ENCODE results near the gene LRRTM1. TPM values are rescaled to one million over a fixed set of nuclear protein-coding genes. Genes with fewer than 3 reads are reported as not detected.

The LRRTM1 gene
- polyA plus RNA-seq, 4 donors = 2.9 to 29.1 (median 21.1) TPM

- DNase-seq (ENCODE audit: low read depth in 4 of 4, low spot score in 3 of 4) = no peak
These were observed 1.3 kb downstream of the LRRTM1 start for GRCh38 chr2:80303006-80303908.

DNA sequence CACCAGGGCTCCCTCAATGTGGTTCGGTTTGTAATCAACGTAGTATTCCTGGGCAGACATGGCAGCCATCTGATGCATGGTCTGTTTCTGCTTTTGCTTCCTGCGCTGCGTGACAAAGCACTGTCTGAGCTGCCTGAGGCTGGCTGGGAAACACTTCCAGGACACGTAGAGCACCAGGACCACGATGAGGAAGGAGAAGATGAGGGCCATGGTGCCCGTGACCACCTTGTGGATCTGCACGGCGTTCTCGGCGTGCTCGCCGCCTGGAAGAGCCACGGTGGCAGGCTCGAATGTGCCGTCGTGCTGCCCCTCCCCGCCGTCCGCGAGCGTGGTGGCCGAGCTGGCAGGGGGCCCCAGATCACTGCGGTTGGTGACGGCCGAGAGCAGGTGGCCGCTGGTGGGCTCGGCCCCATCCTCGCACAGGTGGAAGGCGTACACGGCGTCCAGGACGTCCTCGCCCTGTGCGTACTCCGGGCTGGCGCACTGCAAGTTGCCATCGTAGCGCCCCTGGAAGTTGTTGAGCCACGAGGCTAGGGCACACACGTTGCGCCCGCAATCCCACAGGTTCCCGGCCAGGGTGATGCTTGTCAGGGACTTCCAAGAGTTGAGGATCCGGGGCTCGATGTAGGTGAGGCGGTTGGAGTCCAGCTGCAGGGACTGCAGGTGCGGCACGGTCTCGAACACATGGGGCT, 2.1 kb downstream of the LRRTM1 start:
- no peak for DNase-seq (ENCODE audit: low read depth in 4 of 4, low spot score in 3 of 4)

GRCh38 chr2:80302001-80302313, 2.6 kb downstream of the LRRTM1 start:
- DNase-seq (ENCODE audit: low read depth in 4 of 4, low spot score in 3 of 4) = no peak

DNA sequence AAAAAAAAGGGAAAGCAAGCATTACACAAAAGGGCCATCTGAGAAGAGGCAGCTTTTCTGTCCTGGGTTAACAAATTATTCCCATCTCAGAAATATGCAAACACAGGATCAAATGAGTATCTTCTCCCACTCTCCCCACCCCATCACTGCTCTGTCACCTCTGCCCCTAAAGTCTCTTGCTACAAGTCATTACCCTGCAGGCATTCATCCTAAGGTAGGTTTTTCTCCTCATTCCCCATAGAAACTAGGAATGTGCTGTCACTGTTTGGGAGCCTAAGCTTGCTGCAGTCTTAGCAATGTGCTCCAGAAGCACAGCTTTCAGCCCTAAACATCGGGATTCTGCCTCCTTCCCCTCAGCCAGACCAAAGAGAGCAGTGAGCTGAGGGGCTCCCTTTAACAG, 3.6 kb downstream of the LRRTM1 start:
- no peak for DNase-seq (ENCODE audit: low read depth in 4 of 4, low spot score in 3 of 4)

GRCh38 chr2:80300346-80300745, 4.2 kb downstream of the LRRTM1 start:
- no peak for DNase-seq (ENCODE audit: low read depth in 4 of 4, low spot score in 3 of 4)

- no peak for DNase-seq (ENCODE audit: low read depth in 4 of 4, low spot score in 3 of 4)
These were observed 4.9 kb downstream of the LRRTM1 start for GRCh38 chr2:80299661-80300060.

- DNase-seq (ENCODE audit: low read depth in 4 of 4, low spot score in 3 of 4) = no peak
These were observed 5.6 kb downstream of the LRRTM1 start for GRCh38 chr2:80298954-80299353.

- DNase-seq (ENCODE audit: low read depth in 4 of 4, low spot score in 3 of 4) = no peak
These were observed 11.5 kb downstream of the LRRTM1 start for GRCh38 chr2:80293039-80293438.

GRCh38 chr2:80292474-80292873, 12.1 kb downstream of the LRRTM1 start:
- no peak for DNase-seq (ENCODE audit: low read depth in 4 of 4, low spot score in 3 of 4)

GRCh38 chr2:80291656-80292055, 12.9 kb downstream of the LRRTM1 start:
- DNase-seq (ENCODE audit: low read depth in 4 of 4, low spot score in 3 of 4) = no peak

DNA sequence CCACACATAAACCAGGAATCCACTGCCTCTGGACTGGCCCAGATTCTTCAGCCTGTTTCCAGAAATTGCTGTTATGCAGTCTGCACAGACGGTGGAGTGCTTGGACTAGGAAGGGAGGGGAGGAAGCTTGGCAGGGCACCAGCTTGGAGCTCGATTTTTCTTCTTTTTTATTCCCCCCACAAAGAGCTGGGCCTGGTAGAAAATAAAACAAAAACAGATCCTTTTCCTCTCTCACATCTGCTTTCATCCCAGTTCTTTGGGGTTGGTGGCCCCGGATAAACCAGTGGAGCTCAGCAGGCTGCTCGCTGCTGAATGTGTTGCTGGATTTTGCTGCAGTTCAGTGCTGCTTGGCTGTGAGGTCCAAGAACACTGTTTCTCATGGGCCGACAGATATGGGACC, 16.0 kb downstream of the LRRTM1 start:
- DNase-seq (ENCODE audit: low read depth in 4 of 4, low spot score in 3 of 4) = no peak

- no peak for DNase-seq (ENCODE audit: low read depth in 4 of 4, low spot score in 3 of 4)
These were observed 23.5 kb downstream of the LRRTM1 start for GRCh38 chr2:80281049-80281448.

GRCh38 chr2:80280598-80280997, 24.0 kb downstream of the LRRTM1 start:
- DNase-seq (ENCODE audit: low read depth in 4 of 4, low spot score in 3 of 4) = no peak

DNA sequence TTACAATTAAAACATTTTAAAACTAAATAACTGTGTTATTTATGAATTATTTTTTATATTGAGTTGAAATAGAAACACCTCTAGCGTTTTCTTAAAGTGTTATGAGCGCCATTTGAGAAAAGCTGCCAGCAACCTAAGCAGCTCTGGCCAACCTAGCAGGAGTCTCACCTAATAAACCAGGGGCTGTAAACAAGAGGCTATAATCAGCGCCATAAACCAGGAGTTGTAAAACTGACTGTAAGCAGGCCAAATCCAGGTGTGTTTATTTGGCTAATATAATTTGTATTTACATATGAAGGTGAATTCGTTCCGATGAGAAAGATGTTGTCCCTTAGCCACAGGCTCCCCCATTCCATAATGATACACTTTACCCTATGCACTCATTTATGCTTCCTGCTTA, 34.7 kb downstream of the LRRTM1 start:
- DNase-seq (ENCODE audit: low read depth in 4 of 4, low spot score in 3 of 4) = no peak

- DNase-seq (ENCODE audit: low read depth in 4 of 4, low spot score in 3 of 4) = no peak
These were observed 38.3 kb downstream of the LRRTM1 start for GRCh38 chr2:80266231-80266630.

DNA sequence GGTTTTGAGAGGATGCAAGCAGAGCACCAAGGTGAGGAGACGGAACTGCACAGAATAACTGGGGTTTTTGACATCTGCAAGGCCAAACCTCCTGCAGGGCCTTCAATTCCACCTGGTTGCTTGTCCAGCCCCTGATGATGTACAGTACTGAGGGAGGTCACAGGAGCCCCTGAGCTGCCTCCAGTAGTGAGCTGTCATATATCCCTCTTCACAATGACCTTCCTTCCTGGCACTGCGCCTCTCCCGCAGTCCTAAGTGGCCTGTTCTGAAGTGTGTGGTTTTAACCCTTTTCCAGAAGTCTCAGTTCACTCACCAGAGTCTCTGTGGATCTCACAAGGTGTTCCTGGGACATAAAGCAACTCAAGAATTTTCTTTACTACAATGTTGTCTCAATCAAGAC, 45.3 kb downstream of the LRRTM1 start:
- no peak for DNase-seq (ENCODE audit: low read depth in 4 of 4, low spot score in 3 of 4)

GRCh38 chr2:80258793-80259192, 45.8 kb downstream of the LRRTM1 start:
- no peak for DNase-seq (ENCODE audit: low read depth in 4 of 4, low spot score in 3 of 4)

DNA sequence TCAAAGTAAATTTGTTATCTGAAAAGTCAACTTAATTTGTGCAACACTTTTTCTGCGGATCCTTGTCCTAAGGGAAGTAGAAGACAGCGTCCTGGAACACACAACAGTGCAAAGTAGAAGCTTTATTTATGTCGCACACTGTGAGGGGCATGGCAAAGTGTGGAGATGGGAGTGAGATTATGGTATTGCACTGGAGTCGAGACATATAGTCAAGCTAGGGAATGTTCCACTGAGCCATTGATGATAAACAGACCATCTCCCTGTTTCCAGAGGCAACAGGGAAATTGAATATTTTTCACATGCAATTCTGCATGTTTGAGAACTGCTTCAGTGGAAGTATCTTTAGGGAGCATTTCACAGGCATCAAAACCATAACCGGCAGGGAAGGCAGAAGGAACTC, 46.2 kb downstream of the LRRTM1 start:
- no peak for DNase-seq (ENCODE audit: low read depth in 4 of 4, low spot score in 3 of 4)

DNA sequence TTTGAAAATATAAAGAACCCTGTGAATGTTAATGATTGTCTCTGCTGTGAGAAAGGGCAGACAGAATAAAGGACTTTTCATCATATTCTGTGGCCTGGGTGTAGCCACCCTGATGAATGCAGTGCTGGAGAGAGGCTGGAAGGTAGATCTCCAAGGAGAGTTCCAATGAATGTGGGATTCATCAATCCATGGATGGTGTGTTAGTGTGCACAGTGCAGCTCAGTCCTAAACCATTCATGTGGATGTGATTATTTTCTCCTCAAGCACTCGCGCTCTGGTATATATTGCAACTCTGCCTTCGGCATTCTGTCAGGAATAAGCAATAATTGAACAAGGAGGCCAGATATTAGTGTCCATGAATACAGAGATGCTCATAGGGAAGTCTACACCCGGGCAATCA, 47.1 kb downstream of the LRRTM1 start:
- no peak for DNase-seq (ENCODE audit: low read depth in 4 of 4, low spot score in 3 of 4)

DNA sequence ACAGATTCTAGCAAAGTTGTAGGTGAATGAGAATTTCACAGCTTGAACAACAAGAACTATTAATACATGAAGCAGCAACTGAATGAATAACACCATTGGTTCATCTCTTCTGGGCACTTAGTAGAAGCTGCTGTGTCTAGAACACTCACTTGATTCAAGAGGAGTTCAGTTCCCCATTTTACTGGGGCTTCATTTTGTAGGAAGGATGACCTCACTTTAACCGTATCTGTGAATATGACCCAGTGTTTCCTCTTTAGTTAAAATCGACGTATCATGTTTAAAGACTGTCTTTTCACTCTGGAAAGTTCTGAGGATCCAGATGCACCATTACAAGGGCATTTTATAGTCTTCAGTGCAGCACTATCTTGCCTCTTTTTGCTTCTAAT, 47.8 kb downstream of the LRRTM1 start:
- DNase-seq (ENCODE audit: low read depth in 4 of 4, low spot score in 3 of 4) = no peak

DNA sequence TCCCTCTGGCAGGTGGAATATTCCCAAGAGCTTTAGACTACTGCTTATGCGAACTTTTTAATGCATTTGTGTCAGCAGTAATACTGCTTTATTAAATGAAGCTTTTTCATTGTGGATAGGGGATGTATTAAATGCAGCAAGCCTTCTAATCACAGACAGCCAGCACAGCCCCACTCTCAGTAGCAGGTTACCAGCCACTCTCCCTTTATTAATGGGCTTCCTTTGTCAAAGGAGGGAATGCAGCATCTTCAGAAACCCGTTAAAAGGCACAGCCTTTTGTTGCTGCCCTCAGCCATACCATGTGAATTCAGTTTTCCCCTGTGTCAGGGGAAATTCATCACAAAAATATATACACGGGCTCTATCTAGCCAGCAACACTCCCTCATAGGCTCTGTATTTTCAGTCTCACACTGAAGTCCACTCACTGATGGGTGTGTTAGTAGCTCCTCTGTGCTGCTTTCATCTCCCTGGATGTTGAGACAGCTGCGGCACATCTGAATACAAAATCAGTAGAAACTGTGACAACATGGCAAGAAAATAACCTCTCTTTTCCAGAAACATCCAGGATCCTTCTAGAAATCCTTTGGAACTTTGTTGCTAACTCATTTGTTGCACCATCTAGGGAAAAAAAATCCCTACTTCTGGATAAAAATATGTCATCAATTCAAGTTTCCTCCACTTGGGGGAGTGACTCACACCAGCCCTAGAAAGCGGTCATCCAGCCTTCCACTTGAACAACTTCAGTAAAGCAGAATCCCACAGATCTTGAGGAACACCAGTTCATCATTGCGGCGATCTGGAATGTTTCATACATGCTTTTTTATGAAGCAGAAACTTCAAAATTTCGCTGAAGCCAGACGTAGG, 48.4 kb downstream of the LRRTM1 start:
- DNase-seq (ENCODE audit: low read depth in 4 of 4, low spot score in 3 of 4) = no peak

Measured in left renal pelvis (tissue), 4 donors.